ENCODE measurements around the gene SGF29.
"Not testable (repeated sequence)": the region's sequence is repeated elsewhere in the genome, so short reads cannot be mapped to it uniquely, and the experiment has no call there.

SGF29 gene

GRCh38 chr16:28608867-28609596, 55.3 kb downstream of the SGF29 start:
- not testable (repeated sequence) for H3K9me3 ChIP-seq (ENCODE audit: insufficient read depth, low read length); H4K20me1 ChIP-seq (ENCODE audit: low read depth, low read length); H3K4me2 ChIP-seq (ENCODE audit: low read depth, low read length, poor library complexity, severe bottlenecking); H2AFZ ChIP-seq (ENCODE audit: low read depth, low read length, severe bottlenecking); H3K9me2 ChIP-seq (replicated peaks; ENCODE audit: insufficient read depth, low read length); H3K9ac ChIP-seq (ENCODE audit: low read length); H3K79me2 ChIP-seq (ENCODE audit: insufficient read depth, low read length); H3K27me3 ChIP-seq (ENCODE audit: low read length); H3F3A ChIP-seq (ENCODE audit: insufficient read depth); H3K36me3 ChIP-seq (ENCODE audit: low read length); H3K4me3 ChIP-seq (ENCODE audit: insufficient read depth, low read length, poor library complexity, severe bottlenecking); H3K27ac ChIP-seq (ENCODE audit: low read depth, low read length)

- H3K9me3 ChIP-seq (ENCODE audit: insufficient read depth, low read length) = no peaks in the 10 kb centered on the region
- H3K36me3 ChIP-seq (ENCODE audit: low read length) = no peaks in the 10 kb centered on the region
- H3K27me3 ChIP-seq (ENCODE audit: low read length) = no peaks in the 10 kb centered on the region
- no peak within 1 kb of the TSS for H3K4me3 ChIP-seq (ENCODE audit: insufficient read depth, low read length, poor library complexity, severe bottlenecking)
- H2AFZ ChIP-seq (ENCODE audit: low read depth, low read length, severe bottlenecking) = no peak within 1 kb of the TSS
- no peak for TF ChIP-seq EZH2phosphoT487 (conservative IDR thresholded peaks at IDR 0.05; ENCODE audit: low read length)
- TF ChIP-seq, protein P1, sequence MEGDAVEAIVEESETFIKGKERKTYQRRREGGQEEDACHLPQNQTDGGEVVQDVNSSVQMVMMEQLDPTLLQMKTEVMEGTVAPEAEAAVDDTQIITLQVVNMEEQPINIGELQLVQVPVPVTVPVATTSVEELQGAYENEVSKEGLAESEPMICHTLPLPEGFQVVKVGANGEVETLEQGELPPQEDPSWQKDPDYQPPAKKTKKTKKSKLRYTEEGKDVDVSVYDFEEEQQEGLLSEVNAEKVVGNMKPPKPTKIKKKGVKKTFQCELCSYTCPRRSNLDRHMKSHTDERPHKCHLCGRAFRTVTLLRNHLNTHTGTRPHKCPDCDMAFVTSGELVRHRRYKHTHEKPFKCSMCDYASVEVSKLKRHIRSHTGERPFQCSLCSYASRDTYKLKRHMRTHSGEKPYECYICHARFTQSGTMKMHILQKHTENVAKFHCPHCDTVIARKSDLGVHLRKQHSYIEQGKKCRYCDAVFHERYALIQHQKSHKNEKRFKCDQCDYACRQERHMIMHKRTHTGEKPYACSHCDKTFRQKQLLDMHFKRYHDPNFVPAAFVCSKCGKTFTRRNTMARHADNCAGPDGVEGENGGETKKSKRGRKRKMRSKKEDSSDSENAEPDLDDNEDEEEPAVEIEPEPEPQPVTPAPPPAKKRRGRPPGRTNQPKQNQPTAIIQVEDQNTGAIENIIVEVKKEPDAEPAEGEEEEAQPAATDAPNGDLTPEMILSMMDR (IDR thresholded peaks at IDR 0.05; ENCODE audit: insufficient read depth, low read length, poor library complexity, severe bottlenecking) = no peak
- no peak within 1 kb of the TSS for H3K27ac ChIP-seq (ENCODE audit: low read depth, low read length)
- H3K4me2 ChIP-seq (ENCODE audit: low read depth, low read length, poor library complexity, severe bottlenecking) = no peak within 1 kb of the TSS
- H3K9me2 ChIP-seq (replicated peaks; ENCODE audit: insufficient read depth, low read length) = no peaks in the 10 kb centered on the region
- H3F3A ChIP-seq (ENCODE audit: insufficient read depth) = no peaks in the 10 kb centered on the region
- no peaks in the 10 kb centered on the region for H3K79me2 ChIP-seq (ENCODE audit: insufficient read depth, low read length)
- H4K20me1 ChIP-seq (ENCODE audit: low read depth, low read length) = no peaks in the 10 kb centered on the region
- no peak within 1 kb of the TSS for H3K9ac ChIP-seq (ENCODE audit: low read length)
Measured at GRCh38 chr16:28609631-28610594, 56.2 kb downstream of the SGF29 start, which contains the start of gene SULT1A1. TSS of gene SULT1A1 (minus strand) at chr16:28610044. CDS start at chr16:28608855, 1,189 bp downstream.

GRCh38 chr16:28610595-28611191, 57.0 kb downstream of the SGF29 start:
- TF ChIP-seq, protein P1 (IDR thresholded peaks at IDR 0.05; ENCODE audit: insufficient read depth, low read length, poor library complexity, severe bottlenecking) = no peak
- no peak for TF ChIP-seq EZH2phosphoT487 (conservative IDR thresholded peaks at IDR 0.05; ENCODE audit: low read length)
- Histone ChIP-seq H3K27ac (ENCODE audit: low read depth, low read length) (no peak overlapping the region), H3K27me3 (ENCODE audit: low read length) (no peaks in the 10 kb centered on the region), H3F3A (ENCODE audit: insufficient read depth) (no peaks in the 10 kb centered on the region), H3K4me2 (ENCODE audit: low read depth, low read length, poor library complexity, severe bottlenecking) (no peak overlapping the region), H3K9ac (ENCODE audit: low read length) (no peak overlapping the region), H3K9me2 (replicated peaks; ENCODE audit: insufficient read depth, low read length) (no peaks in the 10 kb centered on the region), H3K9me3 (ENCODE audit: insufficient read depth, low read length) (no peaks in the 10 kb centered on the region), H4K20me1 (ENCODE audit: low read depth, low read length) (no peaks in the 10 kb centered on the region), H3K36me3 (ENCODE audit: low read length) (no peaks in the 10 kb centered on the region), H3K79me2 (ENCODE audit: insufficient read depth, low read length) (no peaks in the 10 kb centered on the region), H2AFZ (ENCODE audit: low read depth, low read length, severe bottlenecking) (no peak overlapping the region), H3K4me3 (ENCODE audit: insufficient read depth, low read length, poor library complexity, severe bottlenecking) (no peak overlapping the region)

DNA sequence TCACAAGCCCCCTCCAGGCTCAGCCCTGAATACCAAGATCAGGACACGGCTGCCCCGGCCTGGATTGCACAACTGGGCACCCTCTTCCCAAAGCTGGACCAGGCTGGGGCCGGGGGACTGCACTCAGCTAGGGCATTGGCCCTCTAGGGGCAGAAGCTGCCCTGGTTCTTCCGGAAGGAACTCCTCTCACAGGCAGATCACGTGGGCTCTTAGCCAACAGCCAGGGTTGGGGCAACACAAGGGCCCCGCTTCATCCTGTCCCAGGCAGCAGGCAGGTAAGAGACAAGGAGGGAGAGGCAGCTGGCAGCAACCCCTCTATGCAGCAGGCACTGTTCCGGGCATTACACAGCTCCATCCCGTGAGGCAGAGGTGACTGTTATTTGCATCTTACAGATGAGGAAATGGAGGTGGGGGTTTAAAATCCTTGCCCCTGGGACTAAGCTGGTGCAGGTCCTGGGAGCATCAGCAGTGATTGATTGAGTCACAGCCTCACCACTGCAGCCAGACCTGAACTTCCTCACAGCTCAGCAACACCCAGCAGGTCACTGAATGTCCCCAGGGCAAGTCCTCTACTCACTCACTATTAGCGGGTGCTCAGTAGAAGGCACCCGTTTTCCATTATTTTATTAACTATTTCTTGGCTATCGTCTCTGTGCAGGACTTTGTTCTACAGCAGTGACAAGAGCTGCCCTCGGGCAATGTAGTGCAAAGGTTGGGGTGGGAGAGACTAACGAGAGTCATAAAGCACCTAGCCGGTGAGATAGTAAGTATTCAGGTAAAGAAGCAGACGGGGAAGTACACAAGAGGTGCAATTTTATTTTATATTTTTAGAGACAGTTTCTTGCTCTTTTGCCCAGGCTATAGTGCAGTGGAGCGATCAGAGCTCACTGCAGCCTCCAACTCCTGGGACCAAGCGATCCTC, 58.9 kb downstream of the SGF29 start:
- H2AFZ ChIP-seq (ENCODE audit: low read depth, low read length, severe bottlenecking); H3K4me2 ChIP-seq (ENCODE audit: low read depth, low read length, poor library complexity, severe bottlenecking); H3F3A ChIP-seq (ENCODE audit: insufficient read depth); H3K79me2 ChIP-seq (ENCODE audit: insufficient read depth, low read length); H3K9ac ChIP-seq (ENCODE audit: low read length); H3K27me3 ChIP-seq (ENCODE audit: low read length); H4K20me1 ChIP-seq (ENCODE audit: low read depth, low read length); H3K36me3 ChIP-seq (ENCODE audit: low read length); H3K9me3 ChIP-seq (ENCODE audit: insufficient read depth, low read length); H3K9me2 ChIP-seq (replicated peaks; ENCODE audit: insufficient read depth, low read length); H3K4me3 ChIP-seq (ENCODE audit: insufficient read depth, low read length, poor library complexity, severe bottlenecking); H3K27ac ChIP-seq (ENCODE audit: low read depth, low read length): not testable (repeated sequence)

GRCh38 chr16:28613912-28614311, 60.2 kb downstream of the SGF29 start:
- not testable (repeated sequence) for H4K20me1 ChIP-seq (ENCODE audit: low read depth, low read length); H2AFZ ChIP-seq (ENCODE audit: low read depth, low read length, severe bottlenecking); H3K9me2 ChIP-seq (replicated peaks; ENCODE audit: insufficient read depth, low read length); H3K9me3 ChIP-seq (ENCODE audit: insufficient read depth, low read length); H3K27me3 ChIP-seq (ENCODE audit: low read length); H3K36me3 ChIP-seq (ENCODE audit: low read length); H3K27ac ChIP-seq (ENCODE audit: low read depth, low read length); H3K9ac ChIP-seq (ENCODE audit: low read length); H3K4me2 ChIP-seq (ENCODE audit: low read depth, low read length, poor library complexity, severe bottlenecking); H3K79me2 ChIP-seq (ENCODE audit: insufficient read depth, low read length); H3K4me3 ChIP-seq (ENCODE audit: insufficient read depth, low read length, poor library complexity, severe bottlenecking); H3F3A ChIP-seq (ENCODE audit: insufficient read depth)

Measured in SU-DHL-6 (cell line).